HCEC 1CT (cell line): Measurements from ENCODE around the gene PIGR.

ENCODE experiments used
- DNase-seq: peaks from one replicate; pipeline ENCODE4 v3.0.0-alpha.2; 2017

The PIGR gene

GRCh38 chr1:206885341-206886060 lies 60.8 kb downstream of the PIGR start:
- no peak for DNase-seq

GRCh38 chr1:206883876-206884275 lies 62.4 kb downstream of the PIGR start:
- no peak for DNase-seq

GRCh38 chr1:206883160-206883559 lies 63.1 kb downstream of the PIGR start:
- no peak for DNase-seq

GRCh38 chr1:206882555-206882954 lies 63.7 kb downstream of the PIGR start:
- no peak for DNase-seq

DNA sequence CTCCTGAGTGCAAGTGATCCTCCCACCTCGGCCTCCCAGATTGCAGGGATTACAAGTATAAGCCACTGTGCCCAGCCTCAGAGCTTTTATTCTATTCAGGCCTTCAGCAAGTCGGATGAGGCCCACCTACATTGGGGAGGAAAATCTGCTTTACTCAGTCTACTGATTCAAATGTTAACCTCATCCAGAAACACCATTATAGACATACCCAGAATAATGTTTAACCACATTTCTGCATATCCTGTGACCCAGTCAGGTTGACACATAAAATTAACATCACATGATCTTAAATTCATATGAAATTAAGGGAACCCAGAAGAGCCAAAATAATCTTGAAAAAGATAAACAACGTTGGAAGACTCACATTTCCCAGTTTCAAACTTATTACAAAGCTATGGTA lies 66.0 kb downstream of the PIGR start:
- no peak for DNase-seq
